ENCODE results near the gene CMIP. TPM values are rescaled to one million over a fixed set of nuclear protein-coding genes. Genes with fewer than 3 reads are reported as not detected.

The CMIP gene
- total RNA-seq, 4 donors from 2014 or later: 15.5 to 65.9 (median 20.2) TPM

DNA sequence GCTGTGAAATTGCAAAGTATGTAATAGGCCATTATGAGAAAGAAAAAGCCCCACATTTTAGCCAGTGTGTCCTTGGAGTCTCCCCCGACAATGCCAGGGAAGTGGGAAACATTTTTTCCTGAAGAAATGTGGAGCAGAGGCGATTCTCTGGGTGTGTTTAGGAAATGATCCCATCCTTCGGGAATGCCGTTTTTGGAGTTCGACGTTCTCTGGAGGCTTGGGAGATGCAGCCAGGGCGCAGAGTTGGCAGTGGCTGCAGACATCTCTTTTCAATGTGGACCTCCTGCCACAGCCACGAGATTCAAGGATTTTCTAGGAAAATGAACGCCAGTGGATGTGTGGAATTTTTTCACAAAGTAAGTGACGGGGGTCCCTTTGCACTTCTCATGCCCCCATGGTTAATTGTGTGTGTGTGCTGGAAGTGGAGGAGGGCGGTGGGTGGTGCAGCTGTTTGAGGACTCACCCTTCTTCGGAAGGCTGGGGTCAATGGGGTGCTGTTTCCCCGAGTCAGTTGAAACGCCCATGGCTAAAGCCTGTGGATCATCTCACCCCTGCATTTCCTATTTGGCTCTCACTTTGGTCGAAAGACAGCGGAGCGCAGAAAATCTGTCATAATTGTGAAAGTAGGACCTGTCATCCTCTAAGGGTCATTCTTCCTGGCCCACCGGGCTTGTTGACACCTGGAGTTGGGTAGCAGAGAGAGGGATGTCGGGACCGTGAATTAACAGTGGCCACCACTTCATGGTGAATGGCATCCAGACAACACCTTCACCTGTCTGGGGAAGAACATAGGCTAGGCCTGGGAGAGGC is 73.2 kb downstream of the CMIP start:
- DNase-seq: no peak
- peaks cover 12 to 26% of the 10 kb centered on the region in 2 donors for H3K4me1 ChIP-seq
- intact Hi-C loops (cut with DNase I): no loop called here
- H3K27me3 ChIP-seq: no peaks in the 10 kb centered on the region
- H3K9me3 ChIP-seq: no peaks in the 10 kb centered on the region
- peak overlapping the region in 1 of 3 donors; percentile 3 for H3K27ac ChIP-seq
- TF ChIP-seq, protein P1, sequence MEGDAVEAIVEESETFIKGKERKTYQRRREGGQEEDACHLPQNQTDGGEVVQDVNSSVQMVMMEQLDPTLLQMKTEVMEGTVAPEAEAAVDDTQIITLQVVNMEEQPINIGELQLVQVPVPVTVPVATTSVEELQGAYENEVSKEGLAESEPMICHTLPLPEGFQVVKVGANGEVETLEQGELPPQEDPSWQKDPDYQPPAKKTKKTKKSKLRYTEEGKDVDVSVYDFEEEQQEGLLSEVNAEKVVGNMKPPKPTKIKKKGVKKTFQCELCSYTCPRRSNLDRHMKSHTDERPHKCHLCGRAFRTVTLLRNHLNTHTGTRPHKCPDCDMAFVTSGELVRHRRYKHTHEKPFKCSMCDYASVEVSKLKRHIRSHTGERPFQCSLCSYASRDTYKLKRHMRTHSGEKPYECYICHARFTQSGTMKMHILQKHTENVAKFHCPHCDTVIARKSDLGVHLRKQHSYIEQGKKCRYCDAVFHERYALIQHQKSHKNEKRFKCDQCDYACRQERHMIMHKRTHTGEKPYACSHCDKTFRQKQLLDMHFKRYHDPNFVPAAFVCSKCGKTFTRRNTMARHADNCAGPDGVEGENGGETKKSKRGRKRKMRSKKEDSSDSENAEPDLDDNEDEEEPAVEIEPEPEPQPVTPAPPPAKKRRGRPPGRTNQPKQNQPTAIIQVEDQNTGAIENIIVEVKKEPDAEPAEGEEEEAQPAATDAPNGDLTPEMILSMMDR (IDR thresholded peaks at IDR 0.05): no peak
- no peak for TF ChIP-seq POLR2A (IDR thresholded peaks at IDR 0.05)
- whole genome bisulfite sequencing, 2 donors: 81 to 87% methylated on average over 20 of the region's 20 CpGs
- H3K36me3 ChIP-seq: no peaks in the 10 kb centered on the region
- no peak overlapping the region for H3K4me3 ChIP-seq (replicated peaks in 1 of 3)

- H3K27me3 ChIP-seq: no peaks in the 10 kb centered on the region
- no peak overlapping the region for H3K4me3 ChIP-seq (replicated peaks in 1 of 3)
- no peak overlapping the region for H3K27ac ChIP-seq
- intact Hi-C loops (cut with DNase I): no loop called here
- H3K4me1 ChIP-seq: peaks cover 12 to 21% of the 10 kb centered on the region in 2 donors
- whole genome bisulfite sequencing, 2 donors: 69 to 78% methylated on average over 7 to 8 of the region's 8 CpGs
- no peak for TF ChIP-seq POLR2A (IDR thresholded peaks at IDR 0.05)
- TF ChIP-seq, protein P1 (IDR thresholded peaks at IDR 0.05): no peak
- no peaks in the 10 kb centered on the region for H3K36me3 ChIP-seq
- H3K9me3 ChIP-seq: no peaks in the 10 kb centered on the region
- DNase-seq: no peak
Observed at GRCh38 chr16:81518439-81518757, 73.8 kb downstream of the CMIP start.

DNA sequence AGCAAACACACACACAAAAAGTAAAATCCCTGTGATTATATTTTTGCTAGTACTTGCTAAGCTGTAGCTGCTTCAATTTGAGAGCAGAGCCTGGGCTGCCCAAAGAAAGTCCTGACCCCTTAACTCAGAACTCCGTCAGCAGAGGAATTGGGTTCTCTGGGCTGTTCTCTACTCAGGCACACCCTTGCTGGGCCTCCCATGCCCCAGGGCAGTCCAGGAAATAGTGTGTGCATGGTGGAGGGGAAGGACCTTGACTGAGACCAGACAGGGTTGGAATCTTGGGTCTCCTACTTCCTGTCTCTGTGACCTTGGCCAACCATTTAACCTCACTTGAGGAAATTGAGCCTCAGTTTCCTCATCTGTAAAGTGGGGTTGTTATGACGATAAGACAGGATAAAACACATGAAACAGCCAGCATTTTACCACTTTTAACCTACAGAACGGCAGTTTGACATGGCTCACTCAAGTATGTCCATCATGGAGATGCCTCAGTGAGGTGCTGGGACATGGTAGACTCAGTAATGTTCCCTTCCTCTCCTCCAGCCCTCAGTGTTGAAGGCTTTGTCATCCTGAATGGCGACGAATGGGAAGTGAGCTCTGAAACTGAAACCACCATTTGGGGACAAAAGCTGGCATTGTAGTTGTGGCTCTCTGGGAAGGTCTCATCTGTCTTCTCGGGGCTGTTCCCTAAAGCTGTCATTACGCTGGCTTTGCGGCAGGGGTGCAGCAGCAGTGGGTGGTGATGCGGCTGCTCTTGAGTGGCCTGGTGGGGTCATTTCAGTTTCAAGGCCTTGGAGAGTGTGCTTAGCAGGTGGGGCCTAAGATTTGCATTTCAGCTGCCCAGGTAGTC is 74.9 kb downstream of the CMIP start:
- Histone ChIP-seq H3K27ac (no peak overlapping the region), H3K4me1 (peaks cover 12 to 16% of the 10 kb centered on the region in 2 donors), H3K27me3 (no peaks in the 10 kb centered on the region), H3K4me3 (replicated peaks in 1 of 3) (no peak overlapping the region), H3K9me3 (no peaks in the 10 kb centered on the region), H3K36me3 (no peaks in the 10 kb centered on the region)
- intact Hi-C loops (cut with DNase I): no loop called here
- TF ChIP-seq, protein P1 (IDR thresholded peaks at IDR 0.05): no peak
- no peak for TF ChIP-seq POLR2A (IDR thresholded peaks at IDR 0.05)
- DNase-seq: no peak
- 85 to 89% methylated on average over 9 of the region's 9 CpGs for WGBS, 2 donors

DNA sequence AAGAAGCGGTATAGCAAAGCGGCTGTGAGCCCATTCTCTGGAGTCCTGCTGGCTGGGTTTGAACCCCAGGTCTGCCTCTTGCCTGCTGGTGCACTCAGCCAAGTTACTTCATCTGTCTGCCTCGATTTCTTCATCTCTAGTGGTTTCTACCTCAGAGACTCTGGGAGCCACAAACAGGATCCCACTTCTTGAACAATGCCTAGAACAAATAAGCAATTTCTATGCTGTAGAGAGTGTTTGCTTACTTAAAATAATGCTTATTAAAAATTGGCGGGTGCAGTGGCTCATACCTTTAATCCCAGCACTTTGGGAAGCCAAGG is 75.5 kb downstream of the CMIP start:
- peaks cover 12 to 16% of the 10 kb centered on the region in 2 donors for H3K4me1 ChIP-seq
- H3K27ac ChIP-seq: no peak overlapping the region
- H3K4me3 ChIP-seq (replicated peaks in 1 of 3): no peak overlapping the region
- TF ChIP-seq, protein P1 (IDR thresholded peaks at IDR 0.05): no peak
- no peak for TF ChIP-seq POLR2A (IDR thresholded peaks at IDR 0.05)
- no peaks in the 10 kb centered on the region for H3K27me3 ChIP-seq
- 94 to 95% methylated on average over 4 of the region's 4 CpGs for WGBS, 2 donors
- no peaks in the 10 kb centered on the region for H3K36me3 ChIP-seq
- DNase-seq: no peak
- intact Hi-C loops (cut with DNase I): no loop called here
- no peaks in the 10 kb centered on the region for H3K9me3 ChIP-seq

Measured in thyroid gland (tissue), 4 donors.